NCI-H2227 (cell line): ENCODE results near the gene TTBK1.
"Not testable (repeated sequence)": the region's sequence is repeated elsewhere in the genome, so short reads cannot be mapped to it uniquely, and the experiment has no call there.

Experiments used
- DNase-seq: peaks from one replicate; lab custom pipeline; 2025; ENCODE audit not compliant: unreplicated experiment; lab: John Stamatoyannopoulos, UW

The TTBK1 gene

DNA sequence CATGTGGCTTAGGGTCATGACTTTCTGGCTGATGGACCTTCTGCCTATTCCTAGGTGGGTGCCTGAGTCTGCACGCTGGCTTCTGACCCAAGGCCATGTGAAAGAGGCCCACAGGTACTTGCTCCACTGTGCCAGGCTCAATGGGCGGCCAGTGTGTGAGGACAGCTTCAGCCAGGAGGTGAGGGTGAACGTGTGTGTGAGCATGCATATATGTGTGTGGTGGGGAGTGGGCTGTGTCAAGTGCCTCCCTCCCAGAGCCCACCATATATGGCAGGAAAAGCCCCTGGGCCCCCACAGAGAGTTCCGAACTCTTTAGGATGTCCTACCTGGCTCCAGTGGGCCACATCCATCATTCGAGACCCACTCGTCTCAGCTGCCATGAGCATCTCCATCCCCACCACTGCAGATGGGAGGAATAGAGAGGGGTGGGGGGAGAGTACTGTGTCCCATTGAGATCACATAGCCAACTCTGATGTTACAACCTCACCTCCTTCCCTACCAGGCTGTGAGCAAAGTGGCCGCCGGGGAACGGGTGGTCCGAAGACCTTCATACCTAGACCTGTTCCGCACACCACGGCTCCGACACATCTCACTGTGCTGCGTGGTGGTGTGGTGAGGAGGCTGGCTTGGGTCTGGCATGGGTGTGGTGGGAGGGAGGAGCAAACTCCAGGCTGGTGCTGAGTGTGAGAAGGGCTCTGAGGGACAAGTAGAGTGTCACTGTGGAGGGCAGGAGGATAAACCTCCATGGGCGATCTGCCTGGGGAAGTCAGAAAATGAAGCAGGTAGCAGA, 58.0 kb downstream of the TTBK1 start:
- no peak for DNase-seq

DNA sequence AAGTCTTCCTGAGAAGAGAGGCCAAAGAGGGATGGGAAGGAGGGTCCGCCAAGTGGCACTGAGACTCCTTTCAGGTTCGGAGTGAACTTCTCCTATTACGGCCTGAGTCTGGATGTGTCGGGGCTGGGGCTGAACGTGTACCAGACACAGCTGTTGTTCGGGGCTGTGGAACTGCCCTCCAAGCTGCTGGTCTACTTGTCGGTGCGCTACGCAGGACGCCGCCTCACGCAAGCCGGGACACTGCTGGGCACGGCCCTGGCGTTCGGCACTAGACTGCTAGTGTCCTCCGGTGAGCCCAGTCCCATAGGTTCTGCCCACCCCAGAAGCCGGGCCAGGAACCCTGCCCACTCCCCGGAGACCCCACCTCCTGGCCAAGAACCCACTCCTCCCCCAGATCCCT, 58.8 kb downstream of the TTBK1 start:
- no peak for DNase-seq

DNA sequence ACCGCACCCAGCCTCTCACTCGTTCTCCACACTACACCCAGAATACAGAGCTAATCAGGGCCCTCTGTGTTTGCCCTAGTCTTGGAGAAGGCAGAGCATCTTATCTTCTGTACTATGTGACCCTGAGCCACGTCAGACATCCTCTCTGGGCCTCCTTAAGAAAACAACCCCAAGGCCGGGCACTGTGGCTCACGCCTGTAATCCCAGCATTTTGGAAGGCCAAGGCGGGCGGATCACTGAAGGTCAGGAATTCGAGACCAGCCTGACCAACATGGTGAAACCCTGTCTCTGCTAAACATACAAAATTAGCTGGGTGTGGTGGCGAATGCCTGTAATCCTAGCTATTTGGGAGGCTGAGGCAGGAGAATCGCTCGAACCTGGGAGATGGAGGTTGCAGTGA, 59.7 kb downstream of the TTBK1 start:
- not testable (repeated sequence) for DNase-seq

DNA sequence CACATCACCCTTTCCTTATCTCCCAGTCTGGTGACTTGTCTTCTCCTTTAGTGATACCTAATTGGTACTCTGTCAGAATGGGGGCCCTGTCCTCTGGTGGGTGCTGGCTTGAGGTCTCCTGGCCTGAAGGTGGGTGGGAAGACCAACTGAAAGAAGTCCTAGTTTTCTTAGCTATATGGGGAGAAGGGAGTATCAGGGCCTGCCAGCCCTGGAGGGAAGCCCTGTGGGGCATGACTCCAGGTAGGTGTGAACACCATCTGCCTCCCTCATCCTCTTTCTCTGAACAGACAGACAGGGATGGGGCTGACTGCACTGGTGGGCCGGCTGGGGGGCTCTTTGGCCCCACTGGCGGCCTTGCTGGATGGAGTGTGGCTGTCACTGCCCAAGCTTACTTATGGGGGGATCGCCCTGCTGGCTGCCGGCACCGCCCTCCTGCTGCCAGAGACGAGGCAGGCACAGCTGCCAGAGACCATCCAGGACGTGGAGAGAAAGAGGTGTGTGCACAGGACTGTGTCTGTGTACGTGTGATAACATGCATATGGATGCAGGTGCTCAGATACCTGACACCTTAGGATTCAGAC, 60.6 kb downstream of the TTBK1 start:
- no peak for DNase-seq

DNA sequence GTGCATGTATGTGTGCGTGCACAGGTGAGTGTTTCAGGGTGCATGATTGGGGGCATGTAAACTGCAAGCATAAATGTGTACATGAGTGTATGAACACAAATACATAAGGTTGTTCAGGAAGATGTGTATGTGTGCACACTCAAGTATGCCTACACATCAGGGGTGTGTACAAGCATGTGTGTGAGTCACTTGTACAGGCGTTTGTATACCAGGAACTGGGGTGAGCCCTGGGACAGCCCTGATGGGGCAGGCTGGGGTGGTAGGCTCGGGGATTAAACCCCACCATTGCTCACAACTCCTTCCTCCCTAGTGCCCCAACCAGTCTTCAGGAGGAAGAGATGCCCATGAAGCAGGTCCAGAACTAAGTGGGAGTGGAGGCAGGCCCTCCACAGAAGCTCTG, 61.1 kb downstream of the TTBK1 start:
- DNase-seq, result no peak

DNA sequence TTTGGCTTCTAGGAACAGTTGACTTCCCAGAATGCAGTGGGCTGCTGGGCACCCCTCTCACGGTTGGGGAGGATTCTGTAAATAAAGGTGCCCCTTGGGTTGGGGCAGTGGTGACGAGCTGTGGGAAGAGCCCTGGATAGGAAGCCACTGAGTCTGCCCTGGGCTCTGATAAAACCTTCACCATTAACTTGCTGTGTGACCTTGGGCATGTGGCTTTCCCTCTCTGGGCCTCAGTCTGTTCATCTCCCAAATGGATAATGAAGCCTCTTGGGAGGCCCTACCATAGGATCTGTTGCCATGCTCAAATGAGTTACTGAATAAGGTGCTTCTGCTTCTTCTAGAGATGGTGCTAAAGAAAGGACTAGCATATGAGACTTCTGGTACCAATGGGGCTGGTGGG, 61.6 kb downstream of the TTBK1 start:
- no peak for DNase-seq

DNA sequence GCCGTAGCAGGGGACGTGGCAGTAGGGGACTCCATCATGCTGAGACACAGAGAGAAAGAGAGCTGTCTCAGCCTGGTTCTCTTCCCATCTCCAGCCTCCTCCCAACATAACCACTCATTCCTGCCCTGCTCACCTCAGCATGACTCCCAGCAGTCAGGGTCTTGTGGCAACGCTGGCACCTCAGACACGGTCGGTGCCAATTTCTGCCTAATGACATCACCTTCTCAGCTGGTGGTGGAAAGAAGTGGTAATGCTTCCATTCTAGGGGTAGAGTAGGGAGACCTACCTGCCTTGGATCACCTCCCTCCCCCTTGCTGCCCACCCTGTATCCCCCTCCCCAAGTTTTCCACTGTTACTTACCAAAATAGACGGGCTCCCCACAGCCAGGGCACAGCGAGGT, 62.8 kb downstream of the TTBK1 start:
- DNase-seq, result no peak

DNA sequence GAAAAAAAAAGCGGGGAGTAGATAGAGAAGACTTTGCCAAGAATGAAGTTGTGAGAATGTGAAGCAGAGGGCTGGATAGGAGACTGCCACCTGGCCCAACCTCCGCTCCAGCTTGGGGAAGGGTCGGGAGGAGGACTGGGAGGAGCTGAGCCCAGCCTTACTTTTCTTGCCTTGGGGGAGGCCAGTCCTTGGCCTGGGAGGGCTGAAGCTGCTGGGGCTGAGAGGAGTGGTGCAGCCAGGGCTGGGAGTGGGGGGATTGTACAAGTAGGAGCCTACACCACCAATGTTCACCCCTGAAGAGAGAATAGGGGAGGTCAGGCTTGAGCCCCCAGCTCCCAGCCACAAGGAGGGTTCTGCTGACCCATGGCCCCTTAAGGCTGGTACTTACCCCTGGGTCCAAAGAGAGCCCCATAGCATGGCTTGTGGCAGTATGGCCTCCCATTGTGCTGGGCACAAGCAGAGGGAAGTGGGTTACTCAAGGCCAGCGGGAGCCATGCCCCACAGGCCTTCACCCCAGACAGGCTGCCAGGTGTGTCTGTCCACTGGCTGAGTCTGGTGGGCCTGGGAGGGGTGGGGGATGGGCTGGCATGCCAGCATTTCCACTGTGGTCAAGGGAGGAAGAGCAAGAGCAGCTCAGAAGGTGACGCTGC, 64.3 kb downstream of the TTBK1 start:
- DNase-seq, result no peak

DNA sequence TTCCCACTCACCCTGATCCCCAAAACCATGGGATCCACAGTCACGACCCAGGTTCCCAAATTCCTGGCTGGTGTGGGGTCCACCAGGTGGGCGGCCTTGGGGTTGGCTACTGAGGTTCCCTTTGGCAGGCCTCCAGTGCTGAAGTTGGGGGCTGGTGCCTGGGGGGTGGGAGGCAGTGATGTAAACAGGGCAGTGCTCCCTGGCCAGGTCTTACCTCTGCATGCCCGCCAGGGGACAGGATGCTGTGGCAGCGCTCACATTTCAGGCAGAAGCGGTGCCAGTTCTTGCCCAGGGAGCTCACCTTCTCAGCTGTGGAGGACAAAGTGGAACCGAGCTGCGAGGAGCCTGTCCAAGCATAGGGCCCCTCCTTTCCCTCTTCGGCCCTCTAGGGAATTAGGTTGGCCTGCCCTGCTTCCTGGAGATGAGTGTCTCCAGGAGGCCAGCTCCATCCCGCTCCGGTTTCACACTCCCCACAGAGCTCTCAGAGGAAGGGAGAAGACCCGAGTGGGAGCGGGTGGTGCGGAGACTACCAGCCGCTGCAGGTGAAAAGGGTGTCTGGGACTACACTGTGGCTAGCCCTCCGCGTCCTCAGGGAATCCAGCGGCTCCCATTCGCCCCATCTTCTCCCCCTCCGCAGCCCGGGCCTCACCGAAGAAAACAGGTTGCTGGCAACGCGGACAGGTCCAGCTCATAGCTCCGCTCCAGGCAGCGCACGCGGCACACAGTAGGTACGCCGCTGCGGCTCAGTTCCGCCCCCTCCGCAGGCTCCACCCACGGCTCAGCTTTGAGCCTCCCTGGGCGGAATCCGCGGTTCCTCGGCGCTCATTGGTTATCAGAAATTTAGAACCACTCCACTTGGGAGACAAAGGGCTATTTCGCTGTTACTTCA, 65.1 kb downstream of the TTBK1 start, which contains the start of gene CRIP3:
TSS of gene CRIP3 (minus strand) at position 726 of the 889 bp plus-strand sequence. CDS start at position 692, 34 bp downstream.
- peak; percentile 45 for DNase-seq

DNA sequence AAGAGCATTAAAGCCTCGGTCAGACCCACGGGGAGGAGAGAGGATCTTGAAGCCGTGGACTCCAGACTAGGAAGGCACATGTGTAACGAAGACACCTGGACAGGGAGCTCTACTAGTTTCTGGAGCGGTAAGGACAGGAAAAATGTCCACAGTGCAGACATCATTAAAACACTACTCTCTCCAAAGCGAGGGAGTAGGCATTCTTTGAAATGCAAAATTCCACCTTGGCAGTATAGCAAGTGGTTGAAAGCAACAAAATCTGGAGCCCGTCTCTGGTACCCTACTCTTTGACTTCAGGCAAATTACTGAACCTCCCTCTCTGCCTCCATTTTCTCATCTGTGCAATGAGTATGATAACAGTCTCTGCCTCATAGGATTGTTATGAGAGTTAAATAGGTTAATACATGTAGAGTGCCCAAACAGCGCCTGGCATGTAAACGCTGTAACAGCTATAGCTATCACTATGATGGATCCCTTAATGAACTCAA, 65.8 kb downstream of the TTBK1 start:
- no peak for DNase-seq

DNA sequence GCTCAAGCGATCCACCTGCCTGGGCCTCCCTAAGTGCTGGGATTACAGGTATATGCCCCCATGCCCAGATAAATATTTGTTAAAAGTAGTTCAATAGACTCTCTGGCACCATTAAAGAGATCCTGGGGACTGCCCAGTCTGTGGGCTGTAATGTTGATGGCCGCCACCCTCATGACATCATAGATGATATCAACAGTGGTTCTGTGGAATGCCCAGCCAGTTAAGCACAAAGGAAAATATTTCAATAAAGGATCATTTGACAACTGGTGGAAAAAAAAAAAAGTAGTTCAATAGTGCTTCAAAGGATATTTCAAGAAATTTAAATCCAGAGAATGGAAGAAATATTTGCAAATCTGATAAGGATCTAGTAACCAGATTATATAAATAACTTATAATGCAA, 66.9 kb downstream of the TTBK1 start:
- no peak for DNase-seq

DNA sequence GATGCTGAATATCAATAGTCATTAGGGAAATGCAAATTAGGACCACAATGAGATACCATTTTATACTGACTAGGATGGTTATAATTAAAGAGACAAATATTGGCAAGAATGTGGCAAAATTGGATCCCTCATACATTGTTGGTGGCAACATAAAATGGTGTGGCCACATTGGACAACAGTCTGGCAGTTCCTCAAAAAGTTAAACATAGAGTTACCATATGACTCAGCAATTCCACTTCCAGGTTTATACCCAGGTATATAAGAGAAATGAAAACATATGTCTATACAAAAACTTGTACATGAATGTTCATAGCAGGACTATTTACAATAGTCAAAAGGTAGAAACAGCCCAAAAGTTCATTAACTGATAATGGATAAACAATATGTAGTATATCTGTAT, 67.3 kb downstream of the TTBK1 start:
- no peak for DNase-seq

DNA sequence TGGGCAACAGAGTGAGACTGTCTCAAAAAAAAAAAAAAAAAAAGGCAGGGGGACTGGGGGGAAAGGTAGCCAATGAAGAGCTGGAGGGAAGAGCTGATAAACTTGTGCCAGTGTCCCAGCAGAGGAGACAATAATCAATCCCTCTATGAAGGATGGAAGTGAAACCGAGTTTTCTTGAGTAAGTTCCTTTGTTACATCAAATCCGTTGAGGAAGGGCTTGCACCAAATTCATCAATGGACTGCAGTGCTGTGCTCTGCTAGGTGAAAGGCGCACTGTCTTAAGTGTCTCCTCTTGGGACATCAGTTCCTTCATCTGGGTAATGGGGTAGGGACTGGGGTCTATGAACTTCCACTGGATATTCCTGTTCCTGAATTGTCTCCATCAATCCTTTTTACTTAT, 68.4 kb downstream of the TTBK1 start:
- DNase-seq, result no peak

DNA sequence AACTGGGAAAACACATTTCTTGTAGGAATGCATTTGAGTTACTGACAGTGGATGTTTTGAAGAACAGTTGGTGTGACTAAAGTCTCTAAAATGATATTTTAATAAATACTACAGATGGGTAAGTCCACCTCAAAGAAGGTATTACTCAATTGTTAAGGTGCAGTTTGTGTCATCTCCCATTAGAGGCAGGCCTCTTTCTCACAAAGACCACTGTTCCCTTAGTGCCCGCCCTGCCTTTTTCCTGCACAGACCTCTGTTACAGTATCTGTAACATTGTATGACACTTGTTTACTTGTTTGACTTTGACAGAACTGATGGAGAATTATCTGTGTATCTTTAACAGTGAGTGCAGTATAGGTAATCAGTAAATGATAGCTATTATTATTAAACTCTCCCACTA, 70.5 kb downstream of the TTBK1 start:
- DNase-seq, result no peak

DNA sequence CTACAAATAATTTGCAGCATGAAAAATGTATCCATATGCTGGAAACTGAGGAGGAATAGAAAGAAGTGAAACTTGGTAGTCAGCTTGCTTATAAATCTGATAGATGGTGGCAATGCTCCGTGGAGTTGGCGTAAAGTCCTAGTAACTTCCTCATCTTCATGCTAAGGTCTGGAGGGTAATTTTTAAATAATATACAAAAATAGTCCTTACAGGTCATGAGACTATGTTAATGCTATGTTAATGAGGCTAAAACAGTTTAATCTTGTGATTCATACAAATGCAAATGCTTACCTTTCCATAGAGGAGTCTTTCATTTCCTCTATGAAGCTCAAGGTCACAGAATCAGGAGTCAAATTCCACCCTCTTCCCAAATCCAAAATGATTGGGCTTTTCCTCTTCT, 74.7 kb downstream of the TTBK1 start:
- no peak for DNase-seq

DNA sequence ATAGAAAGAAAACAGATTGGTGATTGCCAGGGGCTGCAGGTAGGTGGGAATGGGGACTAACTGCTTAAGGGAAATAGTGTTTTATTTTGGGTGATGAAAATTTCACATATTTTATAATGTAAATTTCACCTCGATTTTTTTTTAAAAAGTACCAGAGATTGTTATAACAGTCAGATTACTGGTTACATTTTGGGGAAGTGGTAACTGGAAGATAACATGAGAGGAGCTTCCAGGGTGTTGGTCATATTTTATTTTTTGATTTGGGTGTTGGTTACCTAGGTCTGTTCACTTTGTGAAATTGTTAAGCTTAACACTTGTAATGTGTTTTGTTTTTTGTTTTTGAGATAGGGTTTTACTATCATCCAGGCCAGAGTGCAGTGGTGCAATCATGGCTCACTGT, 82.6 kb downstream of the TTBK1 start:
- DNase-seq, result no peak

DNA sequence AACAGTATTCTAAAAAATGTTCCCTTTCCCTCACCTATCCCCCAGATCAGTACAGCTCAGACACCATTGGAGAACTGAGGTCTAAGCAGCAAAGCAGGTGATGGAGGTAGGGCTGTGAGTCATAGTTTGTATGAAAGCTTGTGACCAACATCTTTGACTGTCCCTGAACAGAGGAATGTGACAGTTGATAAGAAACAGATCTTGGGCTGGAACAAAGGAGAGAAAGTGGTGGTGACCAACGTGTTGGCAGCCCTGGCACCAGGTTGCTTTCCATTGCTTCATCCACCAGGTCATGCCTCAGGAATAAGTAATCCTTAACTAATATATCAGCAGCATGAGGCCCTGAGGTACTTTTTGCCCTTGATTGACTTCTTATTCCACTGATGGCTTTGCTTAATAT, 85.2 kb downstream of the TTBK1 start:
- DNase-seq, result no peak

DNA sequence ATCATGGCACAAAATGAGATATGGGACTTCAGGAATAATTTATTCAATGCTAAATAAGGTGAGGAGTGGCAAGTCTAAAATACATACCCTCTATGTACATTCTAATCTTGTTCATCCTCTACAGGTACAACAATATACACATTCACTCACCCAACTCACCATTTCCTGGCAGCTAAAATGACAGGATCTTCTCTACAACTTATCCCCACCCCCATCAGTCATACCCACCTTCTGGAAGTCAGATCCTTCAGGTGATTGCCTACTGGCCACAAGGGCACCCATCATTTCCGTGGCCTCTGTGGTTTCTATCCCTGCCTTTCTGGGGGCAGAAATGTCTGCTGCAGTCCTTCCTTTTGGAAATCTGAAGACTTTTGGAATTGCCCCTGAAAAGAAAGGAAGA, 88.2 kb downstream of the TTBK1 start:
- no peak for DNase-seq

DNA sequence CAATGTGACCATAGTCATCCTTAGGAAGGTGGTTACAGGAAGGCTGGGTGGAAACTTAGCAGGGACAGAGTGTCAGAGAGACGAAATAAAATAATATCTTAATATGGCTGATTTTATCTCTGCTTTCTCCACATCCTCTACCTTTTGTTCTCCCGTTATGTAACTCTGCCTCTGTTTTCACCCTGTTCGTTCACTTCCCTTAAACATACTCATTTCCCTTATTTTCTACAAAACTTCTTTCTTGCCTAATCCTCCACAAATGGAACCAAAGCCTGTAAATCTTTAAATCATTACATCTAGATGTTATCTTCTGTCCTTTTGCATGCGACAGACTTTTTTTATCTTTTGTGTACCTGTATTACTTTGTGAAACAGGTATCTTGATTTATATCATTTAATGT, 88.6 kb downstream of the TTBK1 start:
- DNase-seq, result no peak

DNA sequence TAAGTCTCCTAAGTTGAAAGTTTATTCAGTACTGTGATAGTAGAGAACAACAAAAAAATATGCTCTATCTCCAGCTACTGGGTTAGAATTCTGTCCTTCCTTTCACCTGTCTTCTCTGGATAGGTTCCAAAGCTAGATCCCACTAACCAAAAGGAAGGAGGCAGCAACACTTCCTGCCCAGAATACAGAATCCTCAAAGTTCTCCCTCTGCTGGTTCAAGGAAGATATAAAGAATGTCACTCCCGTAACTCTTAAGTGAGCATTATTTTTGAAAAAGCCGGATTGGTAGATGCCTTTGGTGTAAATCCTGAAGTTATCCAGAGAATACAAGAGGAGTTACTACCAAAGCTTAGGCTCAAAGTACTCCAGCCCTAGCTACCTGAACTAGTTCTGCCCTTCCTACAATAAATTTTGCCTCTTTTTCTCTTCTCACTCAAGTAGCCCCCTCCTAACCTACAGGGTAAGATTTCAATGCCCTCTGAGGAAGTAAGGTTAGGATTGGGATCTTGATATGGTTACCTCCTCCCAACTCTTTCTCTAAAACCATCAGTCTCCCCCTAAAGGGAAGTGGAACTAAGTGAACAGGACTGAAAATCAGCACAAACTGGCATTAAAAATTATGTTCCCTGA, 91.3 kb downstream of the TTBK1 start:
- DNase-seq, result peak; percentile 54

DNA sequence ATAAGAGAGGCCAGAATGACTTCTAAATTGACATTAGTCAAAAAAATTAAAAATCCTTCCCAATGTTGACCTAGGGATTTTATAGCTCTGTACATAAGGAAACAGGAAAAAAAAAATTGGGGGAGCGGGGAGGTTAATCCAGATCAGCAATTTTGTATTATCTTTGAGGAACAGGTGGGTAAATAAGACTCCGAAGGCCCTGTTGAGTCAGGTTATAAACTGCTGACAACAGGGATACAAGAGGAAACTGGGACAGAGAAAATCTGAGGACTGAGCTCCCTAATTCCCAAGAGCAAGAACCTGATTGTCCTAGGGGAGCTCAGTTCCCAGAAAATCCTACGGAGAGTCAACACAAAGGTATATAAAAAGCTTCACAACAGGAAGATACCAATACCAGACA, 92.2 kb downstream of the TTBK1 start:
- DNase-seq, result no peak
